KBM-7 (cell line): Measurements from ENCODE around the gene NAP1L5.
A peak's percentile ranks its signal among the peaks of the same experiment; 100 is the strongest.

ENCODE experiments used
- DNase-seq: peaks from one replicate; pipeline ENCODE4 v3.0.0-alpha.2; 2015
- in situ Hi-C: fragments of 300-500 bp; cut with MboI; formaldehyde crosslinking; loops from 2 replicates; pipeline ENCODE4 v1.14.3; 2020; ENCODE audit warnings: low sequenced_read_pairs, low pct_unique_long_range_greater_than_20kb, mixed read lengths

Gene NAP1L5

DNA sequence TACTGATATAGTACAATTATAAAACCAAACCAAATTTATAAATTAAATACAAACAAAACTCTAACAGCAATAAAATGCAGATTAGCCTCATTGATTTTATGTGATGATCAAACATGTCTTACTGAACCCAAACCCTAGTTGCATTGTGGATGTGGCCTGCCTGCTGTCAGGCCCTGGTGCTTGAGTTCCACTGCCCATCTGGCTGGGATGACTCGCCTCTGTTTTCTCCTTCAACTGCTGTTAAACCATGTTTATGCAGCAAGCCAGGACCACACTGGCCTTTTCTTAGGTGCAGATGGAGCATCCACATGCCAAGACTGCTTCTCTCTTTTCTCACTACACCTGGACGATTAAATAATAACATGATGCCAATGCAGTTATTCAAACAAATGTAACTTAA, 22.6 kb downstream of the NAP1L5 start:
- no peak for DNase-seq
- in situ Hi-C loops: loop anchor here (25.0 kb wide), 1 partner anchor 138 kb away; no protein-coding TSS in a partner anchor

DNA sequence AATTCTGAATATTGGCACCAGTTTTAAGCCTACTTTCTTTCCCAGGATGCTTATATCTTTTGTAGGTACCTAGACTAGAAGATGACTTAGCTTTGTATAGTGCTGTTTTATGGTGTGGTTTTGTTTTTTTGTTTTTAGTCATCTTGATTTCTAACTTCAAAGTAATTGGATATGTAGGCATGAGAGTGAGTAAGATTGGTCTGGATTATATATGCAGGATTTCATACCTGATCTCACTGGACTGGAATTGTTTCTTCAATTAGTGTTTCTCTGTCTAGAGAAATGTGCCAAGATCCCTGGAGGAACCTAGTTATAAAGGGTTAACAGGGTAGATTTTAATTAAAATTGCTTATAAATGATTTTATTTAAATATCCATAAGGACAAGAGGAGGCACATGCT, 23.1 kb downstream of the NAP1L5 start:
- in situ Hi-C loops: loop anchor here (25.0 kb wide), 1 partner anchor 137 kb away; no protein-coding TSS in a partner anchor
- DNase-seq: no peak

DNA sequence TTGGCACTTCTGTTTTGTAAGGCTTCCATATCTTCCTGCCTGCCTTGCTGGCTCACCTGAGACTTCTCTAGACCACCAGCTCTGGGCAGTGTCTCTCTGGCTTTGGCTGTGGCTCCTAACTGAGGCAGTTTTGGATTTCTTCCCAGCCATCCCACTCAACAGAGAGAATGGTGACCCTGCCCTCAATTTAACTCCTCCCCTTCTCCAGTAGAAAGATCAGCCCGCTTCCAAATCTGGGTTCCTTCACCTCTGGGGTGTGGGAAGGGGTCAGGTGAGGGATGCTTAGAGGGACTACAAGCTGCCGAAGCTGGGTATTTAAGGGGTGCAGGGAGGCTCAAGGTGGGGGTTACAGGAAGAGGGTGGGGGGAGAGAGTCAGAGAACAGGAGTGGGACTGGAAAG, 23.7 kb downstream of the NAP1L5 start:
- no peak for DNase-seq
- in situ Hi-C loops: loop anchor here (25.0 kb wide), 1 partner anchor 137 kb away; no protein-coding TSS in a partner anchor

DNA sequence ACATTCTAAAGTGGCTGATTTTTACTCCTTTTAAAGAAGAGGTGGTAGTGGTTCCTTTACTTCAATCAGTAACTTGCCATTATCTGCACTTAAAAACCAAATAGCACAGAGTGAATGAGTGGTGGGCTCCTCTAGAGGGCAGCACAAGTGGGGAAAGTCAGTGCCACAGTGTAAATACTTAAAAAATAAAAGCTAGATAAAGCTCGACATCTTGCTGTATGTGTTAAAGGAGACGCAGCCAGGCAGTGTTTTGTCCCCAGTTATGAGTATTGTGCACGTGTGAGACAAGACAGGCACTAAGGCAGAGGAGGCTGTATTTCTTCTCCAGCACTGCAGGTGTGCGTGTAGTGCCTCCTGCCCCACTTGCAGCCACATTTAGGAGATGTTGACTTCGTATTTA, 24.6 kb downstream of the NAP1L5 start:
- DNase-seq: peak; percentile 55
- in situ Hi-C loops: loop anchor here (25.0 kb wide), 1 partner anchor 136 kb away; no protein-coding TSS in a partner anchor

DNA sequence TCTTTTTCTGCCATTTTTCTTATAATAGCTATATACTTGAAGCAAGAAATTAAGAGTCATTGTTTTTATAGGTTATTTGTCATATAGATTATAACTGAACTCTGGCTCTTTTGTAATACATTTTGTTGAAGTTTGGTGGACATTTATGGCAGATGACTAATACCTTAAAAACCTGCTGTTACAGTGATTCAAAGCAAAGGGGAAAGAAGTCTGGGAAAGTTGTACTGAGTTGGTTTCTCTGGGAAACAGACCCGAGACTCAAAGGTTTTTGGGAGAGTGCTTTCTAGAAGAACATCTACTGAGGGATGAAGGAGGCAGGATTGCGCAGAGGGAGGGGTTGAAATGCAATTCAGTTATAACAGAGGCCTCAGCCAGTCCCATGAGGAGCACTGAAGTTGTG, 35.9 kb downstream of the NAP1L5 start:
- DNase-seq: no peak
- in situ Hi-C loops: loop anchor here (25.0 kb wide), 1 partner anchor 124 kb away; no protein-coding TSS in a partner anchor

DNA sequence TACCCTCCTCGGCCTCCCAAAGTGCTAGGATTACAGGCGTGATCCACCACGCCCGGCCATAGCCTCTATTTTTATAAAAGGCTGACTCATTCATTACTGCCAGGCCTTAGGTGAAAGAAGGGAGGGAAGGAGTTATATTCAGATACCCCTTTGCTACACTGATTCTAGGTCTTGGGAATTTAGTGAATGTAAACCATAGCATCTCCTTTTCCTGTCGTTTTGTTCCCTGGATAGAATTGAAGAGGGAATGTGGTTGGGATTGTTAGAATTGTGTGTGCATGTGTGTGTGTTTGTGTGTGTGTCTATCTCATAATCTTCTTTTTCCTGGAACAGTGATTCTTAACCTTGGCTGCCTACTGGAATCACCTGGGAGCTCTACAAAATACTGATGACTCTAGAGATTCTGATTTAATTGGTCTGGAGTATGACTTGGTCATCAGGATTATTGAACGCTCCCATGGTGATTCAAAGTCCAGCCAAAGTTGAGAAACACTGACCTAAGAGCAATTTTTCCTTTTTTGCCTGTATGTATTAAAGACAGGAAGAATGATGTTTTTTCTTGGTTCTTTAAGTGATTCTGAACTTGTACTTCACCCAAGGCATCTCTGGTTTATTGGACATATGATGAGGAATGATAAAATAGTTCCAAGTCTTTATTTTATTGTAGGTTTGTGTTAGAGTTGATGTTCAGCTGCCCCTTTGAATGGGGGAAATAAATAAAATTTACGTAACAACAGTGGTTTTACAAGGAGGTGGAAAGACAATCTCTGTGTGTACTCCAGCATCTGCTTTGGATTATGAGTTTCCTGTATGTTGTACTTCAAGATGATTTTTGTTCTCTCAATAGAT, 37.0 kb downstream of the NAP1L5 start:
- in situ Hi-C loops: loop anchor here (25.0 kb wide), 1 partner anchor 123 kb away; no protein-coding TSS in a partner anchor
- no peak for DNase-seq

DNA sequence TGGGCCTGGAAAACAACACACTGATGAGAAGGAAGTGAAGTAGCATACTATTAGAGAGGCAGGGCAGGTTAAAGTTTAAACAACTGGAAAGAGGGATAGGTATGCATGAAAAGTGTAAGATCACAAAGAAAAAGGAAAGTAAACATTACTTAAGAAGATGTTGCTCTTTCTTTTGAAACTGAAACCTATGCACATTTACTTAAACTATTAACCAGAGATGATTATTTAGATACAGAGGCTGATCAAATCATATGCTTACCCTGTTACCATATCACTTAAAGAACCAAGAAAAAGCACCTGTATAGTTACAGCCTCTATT, 37.8 kb downstream of the NAP1L5 start:
- no peak for DNase-seq
- in situ Hi-C loops: loop anchor here (25.0 kb wide), 1 partner anchor 123 kb away; no protein-coding TSS in a partner anchor

DNA sequence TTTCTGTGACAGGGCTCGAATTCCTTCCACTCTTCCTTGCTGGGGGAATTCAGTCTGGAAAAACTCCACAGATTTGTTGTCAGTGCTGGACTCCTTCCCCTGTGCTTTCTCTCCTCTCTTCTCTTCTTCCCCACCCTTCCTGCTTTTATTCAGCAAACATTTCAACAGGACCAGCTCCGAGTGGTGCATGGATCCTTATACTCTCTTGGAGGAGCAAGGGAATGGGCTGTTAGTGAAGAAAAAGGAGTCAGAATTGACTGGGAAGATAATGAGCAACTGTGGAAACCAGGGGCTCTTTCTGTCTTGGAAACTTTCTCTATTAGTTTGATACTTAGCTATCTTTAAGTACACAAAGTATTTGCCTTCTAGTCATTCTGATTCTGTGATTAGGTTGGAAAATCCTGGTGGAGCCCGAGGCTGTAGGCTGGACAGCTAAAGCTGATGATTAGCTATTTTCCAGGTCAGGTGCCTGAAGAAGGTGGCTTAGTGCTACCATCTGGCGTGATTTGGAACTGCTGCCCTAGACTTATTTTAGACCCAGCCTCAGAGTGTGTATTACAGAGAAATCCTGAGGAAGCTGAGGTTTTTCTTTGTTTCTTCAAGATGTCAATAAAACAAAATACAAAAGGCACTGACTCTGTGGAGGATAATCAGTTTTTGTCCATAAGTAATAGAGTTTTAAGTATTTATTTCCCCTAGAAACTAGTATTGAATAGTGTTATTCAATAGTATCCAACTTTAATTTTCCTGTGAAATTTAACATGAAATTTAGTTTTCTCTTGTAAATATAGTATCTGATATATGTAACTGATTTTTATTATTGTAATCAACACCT, 38.4 kb downstream of the NAP1L5 start:
- peak; percentile 65 for DNase-seq
- in situ Hi-C loops: loop anchor here (25.0 kb wide), 1 partner anchor 122 kb away; no protein-coding TSS in a partner anchor

DNA sequence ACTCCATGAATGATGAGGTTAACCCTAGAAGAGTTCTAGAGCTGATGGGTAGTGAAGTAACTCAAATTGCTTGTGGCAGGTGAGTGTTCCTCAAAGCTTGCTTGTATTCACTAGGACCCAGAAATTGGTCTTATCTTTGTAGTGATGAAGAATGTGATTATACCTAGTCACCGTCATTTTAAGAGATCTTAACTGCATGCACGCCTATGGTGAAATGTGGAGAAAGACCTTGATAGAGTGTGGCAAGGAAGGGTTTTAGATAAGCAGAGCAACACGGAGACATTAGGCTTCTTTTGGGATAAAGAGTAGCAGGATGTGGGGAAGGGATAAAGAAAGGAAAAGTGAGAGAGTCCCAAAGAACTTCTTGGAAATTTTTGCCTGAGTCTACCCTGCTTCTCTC, 42.4 kb downstream of the NAP1L5 start:
- in situ Hi-C loops: loop anchor here (25.0 kb wide), 1 partner anchor 118 kb away; no protein-coding TSS in a partner anchor
- DNase-seq: no peak

DNA sequence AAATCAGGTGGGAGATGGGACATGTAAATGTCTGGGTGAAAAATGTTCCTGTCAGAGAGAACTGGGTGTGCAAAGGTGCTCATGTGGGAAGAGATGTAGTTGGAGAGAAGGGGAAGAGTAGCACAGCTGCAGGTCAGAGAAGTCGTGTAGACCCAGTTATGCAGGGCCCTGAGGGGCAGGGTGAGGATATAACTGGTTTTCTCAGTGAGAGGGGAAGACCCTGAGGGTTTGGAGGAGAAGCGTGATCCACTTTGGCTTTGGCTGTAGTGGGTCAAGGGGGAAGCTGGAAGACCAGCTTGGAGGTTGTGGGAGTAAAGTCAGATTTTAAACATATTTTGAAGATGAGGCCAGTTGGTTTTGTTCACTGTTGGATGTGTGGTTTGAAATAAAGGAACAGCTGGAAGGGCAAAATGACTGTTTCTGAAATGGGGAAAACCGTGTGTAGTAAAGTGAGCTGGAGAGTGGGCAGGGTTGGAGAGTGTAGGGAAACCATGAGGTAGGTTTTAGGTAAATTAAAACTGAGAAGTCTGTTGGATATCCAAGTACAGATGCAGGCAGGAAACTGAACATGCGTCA, 44.2 kb downstream of the NAP1L5 start:
- in situ Hi-C loops: loop anchor here (25.0 kb wide), 1 partner anchor 116 kb away; no protein-coding TSS in a partner anchor
- no peak for DNase-seq

DNA sequence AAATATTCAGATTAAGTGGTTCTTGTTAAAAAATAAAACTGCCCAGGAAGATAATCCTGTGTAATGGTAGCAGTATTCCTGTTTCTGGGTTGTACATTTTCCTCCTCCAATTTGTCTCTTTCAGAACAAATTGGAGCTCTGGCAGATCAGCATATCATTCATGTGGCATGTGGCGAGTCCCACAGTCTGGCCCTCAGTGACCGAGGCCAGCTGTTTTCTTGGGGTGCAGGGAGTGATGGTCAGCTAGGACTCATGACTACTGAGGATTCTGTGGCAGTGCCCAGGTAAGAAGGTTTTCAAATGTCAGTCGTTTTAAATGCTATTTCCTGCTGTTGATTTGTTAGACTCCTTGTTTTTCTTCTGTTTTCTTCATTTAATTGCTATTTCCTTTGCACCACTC, 47.9 kb downstream of the NAP1L5 start:
- in situ Hi-C loops: loop anchor here (25.0 kb wide), 1 partner anchor 112 kb away; no protein-coding TSS in a partner anchor
- DNase-seq: no peak

DNA sequence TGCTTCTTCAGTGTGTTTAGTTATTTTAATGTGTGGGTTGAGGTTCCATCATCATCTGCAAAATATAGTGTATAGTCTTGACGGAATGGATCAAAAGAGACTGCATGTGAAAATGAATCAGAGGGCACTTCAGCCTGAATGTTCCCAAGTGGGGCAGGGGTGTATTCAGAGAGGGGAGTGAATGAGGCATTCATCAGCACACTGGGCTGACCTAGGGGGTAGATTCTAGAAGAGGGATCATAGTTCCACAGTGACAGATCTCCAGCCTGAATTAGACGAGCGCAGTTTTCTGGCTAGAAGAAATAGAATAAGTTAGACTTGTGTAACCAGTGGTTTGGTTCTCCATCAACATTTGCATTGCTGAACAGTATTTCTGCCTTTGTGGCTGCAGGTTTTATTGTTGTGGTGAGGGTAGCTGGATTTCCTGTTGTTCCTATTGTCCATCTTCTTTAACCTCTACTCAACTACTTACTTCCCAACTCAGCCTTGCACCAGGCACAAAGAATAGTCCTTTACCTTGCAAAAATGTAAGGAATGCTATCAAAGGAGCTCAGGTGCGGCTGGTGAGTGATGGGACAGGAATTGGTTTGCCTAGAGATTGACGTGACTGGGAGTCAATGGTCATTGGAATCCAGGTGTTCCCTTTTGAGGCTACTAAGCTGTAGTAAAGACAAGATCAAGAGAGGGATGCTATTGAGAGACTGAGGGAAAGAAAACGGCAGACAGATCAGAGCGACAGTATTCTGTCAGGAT, 50.9 kb downstream of the NAP1L5 start:
- in situ Hi-C loops: no loop called here
- DNase-seq: no peak

DNA sequence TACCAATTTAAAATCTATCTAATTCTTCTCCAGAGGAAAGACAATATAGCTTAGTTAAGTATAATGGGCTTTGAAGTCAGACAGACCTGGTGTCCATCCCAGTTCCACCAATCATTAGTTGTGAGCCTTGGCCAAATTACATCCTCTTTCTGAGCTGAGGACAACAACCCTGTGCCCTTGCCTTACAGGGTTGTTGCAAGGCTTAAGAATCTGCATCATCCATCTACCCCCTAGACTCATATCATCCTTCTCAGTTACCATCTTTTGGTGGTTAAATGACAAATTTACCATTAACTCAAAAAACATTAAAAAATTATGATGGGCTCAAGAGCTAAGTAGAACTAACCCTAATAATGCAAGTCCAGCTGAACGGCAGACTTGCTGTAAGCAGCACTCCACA, 51.6 kb downstream of the NAP1L5 start:
- in situ Hi-C loops: no loop called here

More for the DNA sequence above, 51.6 kb downstream of the NAP1L5 start:
- no peak for DNase-seq
